PFSK-1 (cell line): Measurements from ENCODE around the gene MPP2.

ENCODE experiments used
- FOXP2 ChIP-seq: optimal IDR thresholded peaks from 2 replicates; pipeline ENCODE3; 2011; ENCODE audit warnings: borderline replicate concordance, control low read depth, inconsistent platforms; ENCODE audit not compliant: insufficient read depth; ENCODE audit errors: extremely low read length, extremely low read depth
- POLR2AphosphoS5 ChIP-seq: IDR thresholded peaks from 2 replicates; pipeline ENCODE4 v1.6.1; 2012; ENCODE audit warnings: low read depth, mild to moderate bottlenecking, control low read depth, low read length, moderate library complexity
- REST ChIP-seq, 2 experiments: IDR thresholded peaks; 2 replicates each; pipeline versions ENCODE4 v1.6.1 to v1.8.0; 2011 to 2012; ENCODE audit warnings: low read depth in 2 of 2, low read length in 2 of 2, control low read depth in 1 of 2, inconsistent platforms in 1 of 2, mild to moderate bottlenecking in 1 of 2, moderate library complexity in 1 of 2; ENCODE audit not compliant: insufficient read depth in 1 of 2
- SIN3A ChIP-seq: IDR thresholded peaks from 2 replicates; pipeline ENCODE4 v1.6.1; 2012; ENCODE audit warnings: mild to moderate bottlenecking, low read length, moderate library complexity, borderline replicate concordance; ENCODE audit not compliant: insufficient read depth
- TAF1 ChIP-seq: IDR thresholded peaks from 2 replicates; pipeline ENCODE4 v1.6.1; 2012; ENCODE audit warnings: low read length, control low read depth, borderline replicate concordance; ENCODE audit not compliant: insufficient read depth

MPP2 gene

GRCh38 chr17:43832976-43833829, 74.1 kb downstream of the MPP2 start, which contains the start of gene MPP3:
Gene MPP3, minus strand, starts transcription at chr17:43833146. Its CDS starts 1,240 bp downstream, at chr17:43831906.
- TF ChIP-seq FOXP2 (peak; percentile 84), SIN3A (no peak), TAF1 (no peak), REST (IDR thresholded peaks at IDR 0.05; ENCODE audit: insufficient read depth in 1 of 2, low read depth in 2 of 2, low read length in 2 of 2) (no peak), POLR2AphosphoS5 (peak; percentile 57; the same call in 1 of the 2 replicates)

GRCh38 chr17:43832168-43832975, 75.0 kb downstream of the MPP2 start:
- no peak for TF ChIP-seq REST (IDR thresholded peaks at IDR 0.05; ENCODE audit: insufficient read depth in 1 of 2, low read depth in 2 of 2, low read length in 2 of 2)
- no peak for TF ChIP-seq POLR2AphosphoS5
- no peak for TF ChIP-seq TAF1
- TF ChIP-seq FOXP2 = no peak
- no peak for TF ChIP-seq SIN3A

- no peak for TF ChIP-seq TAF1
- TF ChIP-seq REST (IDR thresholded peaks at IDR 0.05; ENCODE audit: insufficient read depth in 1 of 2, low read depth in 2 of 2, low read length in 2 of 2) = no peak
- TF ChIP-seq POLR2AphosphoS5 = no peak
- TF ChIP-seq FOXP2 = no peak
- no peak for TF ChIP-seq SIN3A
Observed at GRCh38 chr17:43831633-43832032, 75.7 kb downstream of the MPP2 start.

- TF ChIP-seq REST (IDR thresholded peaks at IDR 0.05; ENCODE audit: insufficient read depth in 1 of 2, low read depth in 2 of 2, low read length in 2 of 2) (no peak), FOXP2 (no peak), POLR2AphosphoS5 (no peak), SIN3A (no peak), TAF1 (no peak)
Observed at GRCh38 chr17:43830510-43831140, 76.7 kb downstream of the MPP2 start.
